ENCODE data around the gene MYO5A.
"Not testable (repeated sequence)": the region's sequence is repeated elsewhere in the genome, so short reads cannot be mapped to it uniquely, and the experiment has no call there.

MYO5A gene

GRCh38 chr15:52463638-52464037, 65.0 kb downstream of the MYO5A start:
- DNase-seq (ENCODE audit: low read depth), result no peak

GRCh38 chr15:52462806-52463360, 65.8 kb downstream of the MYO5A start:
- DNase-seq (ENCODE audit: low read depth), result no peak

GRCh38 chr15:52459701-52460100, 69.0 kb downstream of the MYO5A start:
- DNase-seq (ENCODE audit: low read depth), result not testable (repeated sequence)

GRCh38 chr15:52459265-52459664, 69.4 kb downstream of the MYO5A start:
- not testable (repeated sequence) for DNase-seq (ENCODE audit: low read depth)

GRCh38 chr15:52448011-52448890, 80.4 kb downstream of the MYO5A start:
- no peak for DNase-seq (ENCODE audit: low read depth)

- DNase-seq (ENCODE audit: low read depth), result no peak
Measured at GRCh38 chr15:52445954-52446353, 82.7 kb downstream of the MYO5A start.

GRCh38 chr15:52445553-52445952, 83.1 kb downstream of the MYO5A start:
- DNase-seq (ENCODE audit: low read depth), result no peak

- not testable (repeated sequence) for DNase-seq (ENCODE audit: low read depth)
Measured at GRCh38 chr15:52443205-52443604, 85.5 kb downstream of the MYO5A start.

GRCh38 chr15:52441841-52442240, 86.8 kb downstream of the MYO5A start:
- no peak for DNase-seq (ENCODE audit: low read depth)

- DNase-seq (ENCODE audit: low read depth), result no peak
Measured at GRCh38 chr15:52440946-52441345, 87.7 kb downstream of the MYO5A start.

- DNase-seq (ENCODE audit: low read depth), result no peak
Measured at GRCh38 chr15:52440414-52440813, 88.3 kb downstream of the MYO5A start.

GRCh38 chr15:52439470-52439869, 89.2 kb downstream of the MYO5A start:
- no peak for DNase-seq (ENCODE audit: low read depth)

GRCh38 chr15:52439042-52439441, 89.6 kb downstream of the MYO5A start:
- DNase-seq (ENCODE audit: low read depth), result not testable (repeated sequence)

- DNase-seq (ENCODE audit: low read depth), result no peak
Measured at GRCh38 chr15:52438047-52438446, 90.6 kb downstream of the MYO5A start.

GRCh38 chr15:52437646-52438045, 91.0 kb downstream of the MYO5A start:
- DNase-seq (ENCODE audit: low read depth), result no peak

- DNase-seq (ENCODE audit: low read depth), result no peak
Measured at GRCh38 chr15:52436981-52437380, 91.7 kb downstream of the MYO5A start.

- no peak for DNase-seq (ENCODE audit: low read depth)
Measured at GRCh38 chr15:52434885-52435284, 93.8 kb downstream of the MYO5A start.

- DNase-seq (ENCODE audit: low read depth), result no peak
Measured at GRCh38 chr15:52428297-52428696, 100.4 kb downstream of the MYO5A start.

- DNase-seq (ENCODE audit: low read depth), result no peak
Measured at GRCh38 chr15:52427804-52428203, 100.9 kb downstream of the MYO5A start.

GRCh38 chr15:52424856-52425431, 103.7 kb downstream of the MYO5A start:
- DNase-seq (ENCODE audit: low read depth), result no peak

- DNase-seq (ENCODE audit: low read depth), result no peak
Measured at GRCh38 chr15:52423852-52424251, 104.8 kb downstream of the MYO5A start.

- DNase-seq (ENCODE audit: low read depth), result no peak
Measured at GRCh38 chr15:52422001-52422400, 106.7 kb downstream of the MYO5A start.

- no peak for DNase-seq (ENCODE audit: low read depth)
Measured at GRCh38 chr15:52421029-52421428, 107.7 kb downstream of the MYO5A start.

Measured in stimulated activated CD8-positive, alpha-beta memory T cell treated with anti-CD3 and anti-CD28 coated beads, Interleukin-15, amount 100 ng/mL, for 24 hours (primary cell).